Neural cell (in vitro differentiated cells): ENCODE data around the gene RBM15.

ENCODE experiments used
- EP300 ChIP-seq: fragments of 450-650 bp; conservative IDR thresholded peaks from 2 replicates; pipeline ENCODE4 v1.6.1; 2014; ENCODE audit warnings: antibody characterized with exemption, mild to moderate bottlenecking, moderate library complexity; ENCODE audit not compliant: poor library complexity, severe bottlenecking
- EZH2 ChIP-seq: fragments of 200-600, 300-800 bp; shearing (Covaris generic), sonication (generic); IDR thresholded peaks from 2 replicates; pipeline ENCODE4 v1.6.1; 2014; ENCODE audit warnings: antibody characterized with exemption, low read length, borderline replicate concordance, mild to moderate bottlenecking; ENCODE audit not compliant: insufficient read depth, poor library complexity, severe bottlenecking
- MXI1 ChIP-seq: fragments of 450-650 bp; conservative IDR thresholded peaks from 2 replicates; pipeline ENCODE4 v1.6.1; 2014; ENCODE audit warnings: antibody characterized with exemption, mild to moderate bottlenecking; ENCODE audit not compliant: poor library complexity, severe bottlenecking
- POLR2AphosphoS5 ChIP-seq: IDR thresholded peaks from 2 replicates; pipeline ENCODE4 v1.6.1; 2012
- RAD21 ChIP-seq: fragments of 450-650 bp; conservative IDR thresholded peaks from 2 replicates; pipeline ENCODE4 v1.6.1; 2014; ENCODE audit warnings: antibody characterized with exemption, mild to moderate bottlenecking, moderate library complexity
- REST ChIP-seq: IDR thresholded peaks from 2 replicates; pipeline ENCODE4 v1.6.1; 2012; ENCODE audit warnings: borderline replicate concordance
- SMC3 ChIP-seq: fragments of 450-650 bp; conservative IDR thresholded peaks from 2 replicates; pipeline ENCODE4 v1.6.1; 2014; ENCODE audit warnings: antibody characterized with exemption, mild to moderate bottlenecking, moderate library complexity; ENCODE audit not compliant: poor library complexity
- TAF1 ChIP-seq: IDR thresholded peaks from 2 replicates; pipeline ENCODE4 v1.6.1; 2012; ENCODE audit warnings: low read depth
- TF ChIP-seq, protein P1 (sequence below): fragments of 450-650 bp; IDR thresholded peaks from 2 replicates; pipeline ENCODE4 v1.5.1; 2014; ENCODE audit warnings: antibody characterized with exemption, mild to moderate bottlenecking, moderate library complexity; ENCODE audit not compliant: poor library complexity, severe bottlenecking

DNA sequence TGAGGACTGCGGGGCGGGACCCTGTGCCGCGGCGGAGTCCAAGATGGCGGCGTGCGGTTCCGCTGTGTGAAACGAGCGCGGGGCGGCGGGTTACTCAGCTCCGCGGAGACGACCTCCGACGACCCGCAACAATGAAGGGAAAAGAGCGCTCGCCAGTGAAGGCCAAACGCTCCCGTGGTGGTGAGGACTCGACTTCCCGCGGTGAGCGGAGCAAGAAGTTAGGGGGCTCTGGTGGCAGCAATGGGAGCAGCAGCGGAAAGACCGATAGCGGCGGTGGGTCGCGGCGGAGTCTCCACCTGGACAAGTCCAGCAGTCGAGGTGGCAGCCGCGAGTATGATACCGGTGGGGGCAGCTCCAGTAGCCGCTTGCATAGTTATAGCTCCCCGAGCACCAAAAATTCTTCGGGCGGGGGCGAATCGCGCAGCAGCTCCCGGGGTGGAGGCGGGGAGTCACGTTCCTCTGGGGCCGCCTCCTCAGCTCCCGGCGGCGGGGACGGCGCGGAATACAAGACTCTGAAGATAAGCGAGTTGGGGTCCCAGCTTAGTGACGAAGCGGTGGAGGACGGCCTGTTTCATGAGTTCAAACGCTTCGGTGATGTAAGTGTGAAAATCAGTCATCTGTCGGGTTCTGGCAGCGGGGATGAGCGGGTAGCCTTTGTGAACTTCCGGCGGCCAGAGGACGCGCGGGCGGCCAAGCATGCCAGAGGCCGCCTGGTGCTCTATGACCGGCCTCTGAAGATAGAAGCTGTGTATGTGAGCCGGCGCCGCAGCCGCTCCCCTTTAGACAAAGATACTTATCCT lies 430 bp downstream of the RBM15 start:
- TF ChIP-seq, protein P1, sequence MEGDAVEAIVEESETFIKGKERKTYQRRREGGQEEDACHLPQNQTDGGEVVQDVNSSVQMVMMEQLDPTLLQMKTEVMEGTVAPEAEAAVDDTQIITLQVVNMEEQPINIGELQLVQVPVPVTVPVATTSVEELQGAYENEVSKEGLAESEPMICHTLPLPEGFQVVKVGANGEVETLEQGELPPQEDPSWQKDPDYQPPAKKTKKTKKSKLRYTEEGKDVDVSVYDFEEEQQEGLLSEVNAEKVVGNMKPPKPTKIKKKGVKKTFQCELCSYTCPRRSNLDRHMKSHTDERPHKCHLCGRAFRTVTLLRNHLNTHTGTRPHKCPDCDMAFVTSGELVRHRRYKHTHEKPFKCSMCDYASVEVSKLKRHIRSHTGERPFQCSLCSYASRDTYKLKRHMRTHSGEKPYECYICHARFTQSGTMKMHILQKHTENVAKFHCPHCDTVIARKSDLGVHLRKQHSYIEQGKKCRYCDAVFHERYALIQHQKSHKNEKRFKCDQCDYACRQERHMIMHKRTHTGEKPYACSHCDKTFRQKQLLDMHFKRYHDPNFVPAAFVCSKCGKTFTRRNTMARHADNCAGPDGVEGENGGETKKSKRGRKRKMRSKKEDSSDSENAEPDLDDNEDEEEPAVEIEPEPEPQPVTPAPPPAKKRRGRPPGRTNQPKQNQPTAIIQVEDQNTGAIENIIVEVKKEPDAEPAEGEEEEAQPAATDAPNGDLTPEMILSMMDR, result peak; percentile 72
- peak; percentile 93 for TF ChIP-seq REST
- TF ChIP-seq MXI1, result peak; percentile 87
- no peak for TF ChIP-seq EZH2
- peak; percentile 96 for TF ChIP-seq POLR2AphosphoS5
- TF ChIP-seq EP300, result peak; percentile 10
- TF ChIP-seq RAD21, result no peak
- peak; percentile 54 for TF ChIP-seq SMC3
- peak; percentile 98 for TF ChIP-seq TAF1
